NCI-H2196 (cell line): ENCODE data around the gene RECQL5.
A peak's percentile ranks its signal among the peaks of the same experiment; 100 is the strongest.

Experiments
- DNase-seq: peaks from one replicate; lab custom pipeline; 2025; ENCODE audit not compliant: unreplicated experiment; lab: John Stamatoyannopoulos, UW

The RECQL5 gene

GRCh38 chr17:75666959-75667790 is at the start of gene RECQL5, which contains the start of gene SAP30BP:
Gene RECQL5 (minus strand): TSS chr17:75667154. CDS start chr17:75666557, 597 bp downstream.
Gene SAP30BP (plus strand): TSS chr17:75667338. CDS start chr17:75667373, 35 bp downstream.
- DNase-seq = peak; percentile 98

- no peak for DNase-seq
These were observed 45.5 kb upstream of the RECQL5 start for GRCh38 chr17:75712446-75712845.

GRCh38 chr17:75707079-75707571 is 40.2 kb upstream of the RECQL5 start:
- no peak for DNase-seq

- DNase-seq = no peak
These were observed 39.2 kb upstream of the RECQL5 start for GRCh38 chr17:75706042-75706728.

GRCh38 chr17:75704963-75705875 is 38.3 kb upstream of the RECQL5 start:
- no peak for DNase-seq

- DNase-seq = no peak
These were observed 36.6 kb upstream of the RECQL5 start for GRCh38 chr17:75703591-75703990.

- no peak for DNase-seq
These were observed 36.2 kb upstream of the RECQL5 start for GRCh38 chr17:75703191-75703590.

- no peak for DNase-seq
These were observed 34.3 kb upstream of the RECQL5 start for GRCh38 chr17:75701288-75701687.

- DNase-seq = no peak
These were observed 31.7 kb upstream of the RECQL5 start for GRCh38 chr17:75698659-75699058.

GRCh38 chr17:75697651-75698291 is 30.8 kb upstream of the RECQL5 start:
- DNase-seq = peak; percentile 52

- DNase-seq = no peak
These were observed 28.9 kb upstream of the RECQL5 start for GRCh38 chr17:75695830-75696271.

GRCh38 chr17:75695141-75695829 is 28.3 kb upstream of the RECQL5 start:
- no peak for DNase-seq

- no peak for DNase-seq
These were observed 27.6 kb upstream of the RECQL5 start for GRCh38 chr17:75694536-75694935.

GRCh38 chr17:75693500-75694481 is 26.8 kb upstream of the RECQL5 start:
- DNase-seq = peak; percentile 54

GRCh38 chr17:75692976-75693375 is 26.0 kb upstream of the RECQL5 start:
- DNase-seq = no peak

- DNase-seq = no peak
These were observed 25.1 kb upstream of the RECQL5 start for GRCh38 chr17:75691801-75692626.

- no peak for DNase-seq
These were observed 24.4 kb upstream of the RECQL5 start for GRCh38 chr17:75691371-75691791.

GRCh38 chr17:75689441-75689873 is 22.5 kb upstream of the RECQL5 start:
- no peak for DNase-seq
